GM23338 (cell line): ENCODE results near the gene MAP7D3. TPM values are rescaled to one million over a fixed set of nuclear protein-coding genes. Genes with fewer than 3 reads are reported as not detected.

Experiments
- ATAC-seq: fragments of 200-7000 bp; cut with Tn5 transposase; 3 replicates; pipeline ENCODE4 v1.9.1; 2020
- DNase-seq: peaks from one replicate; pipeline ENCODE4 v3.0.0-alpha.2; 2015; ENCODE audit warnings: low spot score
- H2AFZ ChIP-seq: fragments of 200-600 bp; sonication (generic); 2 replicates; pipeline ENCODE4 v1.8.0; 2016; ENCODE audit warnings: antibody characterized with exemption, mild to moderate bottlenecking, moderate library complexity
- H3F3A ChIP-seq: fragments of 200-600 bp; sonication (generic); replicated peaks from 2 replicates; pipeline ENCODE4 v1.8.0; 2017; ENCODE audit warnings: antibody characterized with exemption, mixed run types, low read depth
- H3K27ac ChIP-seq: fragments of 200-600 bp; sonication (generic); 2 replicates; pipeline ENCODE4 v1.6.1; 2016; ENCODE audit warnings: low read depth
- H3K27me3 ChIP-seq: fragments of 200-600 bp; sonication (generic); 2 replicates; pipeline ENCODE4 v1.8.0; 2016; ENCODE audit warnings: mild to moderate bottlenecking, mixed run types, moderate library complexity; ENCODE audit not compliant: insufficient read depth
- H3K36me3 ChIP-seq: fragments of 200-600 bp; sonication (generic); 2 replicates; pipeline ENCODE4 v1.8.0; 2016; ENCODE audit warnings: mild to moderate bottlenecking; ENCODE audit not compliant: insufficient read depth
- H3K4me1 ChIP-seq: fragments of 200-600 bp; sonication (generic); 2 replicates; pipeline ENCODE4 v1.8.0; 2016; ENCODE audit warnings: mild to moderate bottlenecking, moderate library complexity; ENCODE audit not compliant: insufficient read depth
- H3K4me2 ChIP-seq: fragments of 200-600 bp; sonication (generic); 2 replicates; pipeline ENCODE4 v1.7.1; 2017; ENCODE audit warnings: mixed run types
- H3K4me3 ChIP-seq: fragments of 200-600 bp; sonication (generic); 2 replicates; pipeline ENCODE4 v1.6.1; 2016; ENCODE audit warnings: mixed run types
- H3K79me2 ChIP-seq: fragments of 200-600 bp; sonication (generic); replicated peaks from 2 replicates; pipeline ENCODE4 v1.8.0; 2017; ENCODE audit warnings: mild to moderate bottlenecking; ENCODE audit not compliant: insufficient read depth
- H3K9me2 ChIP-seq: fragments of 200-600 bp; sonication (generic); 2 replicates; pipeline ENCODE4 v1.8.0; 2017; ENCODE audit not compliant: insufficient read depth
- H4K20me1 ChIP-seq: fragments of 200-600 bp; sonication (generic); replicated peaks from 2 replicates; pipeline ENCODE4 v1.8.0; 2017; ENCODE audit warnings: mild to moderate bottlenecking; ENCODE audit not compliant: insufficient read depth
- H3K27ac Mint-ChIP-seq: 2 replicates; pipeline ENCODE4 v1.8.0; 2020; ENCODE audit warnings: inconsistent platforms, mild to moderate bottlenecking, moderate library complexity, mixed read lengths
- H3K27me3 Mint-ChIP-seq: 3 replicates; pipeline ENCODE4 v1.8.0; 2022; ENCODE audit warnings: low read depth, mild to moderate bottlenecking, moderate library complexity, mixed read lengths, inconsistent platforms; ENCODE audit not compliant: insufficient read depth, poor library complexity
- H3K36me3 Mint-ChIP-seq: 3 replicates; pipeline ENCODE4 v1.8.0; 2021; ENCODE audit warnings: low read depth, mild to moderate bottlenecking, inconsistent platforms, moderate library complexity, mixed read lengths
- H3K4me1 Mint-ChIP-seq: 3 replicates; pipeline ENCODE4 v1.8.0; 2020; ENCODE audit warnings: mild to moderate bottlenecking, inconsistent platforms, mixed read lengths
- H3K4me3 Mint-ChIP-seq: 3 replicates; pipeline ENCODE4 v1.8.0; 2021; ENCODE audit warnings: moderate library complexity, mild to moderate bottlenecking, inconsistent platforms, mixed read lengths
- H3K9me3 Mint-ChIP-seq: 3 replicates; pipeline ENCODE4 v1.8.0; 2020; ENCODE audit warnings: moderate library complexity, mild to moderate bottlenecking, inconsistent platforms, mixed read lengths
- CREB1 ChIP-seq: fragments of 250-450 bp; sonication (Bioruptor Pico); IDR thresholded peaks from 2 replicates; pipeline ENCODE4 v1.5.0; 2020; ENCODE audit warnings: low read depth, mild to moderate bottlenecking, moderate library complexity
- EZH2 ChIP-seq: fragments of 200-600 bp; sonication (generic); IDR thresholded peaks from one replicate; pipeline ENCODE4 v1.8.0; 2017; ENCODE audit warnings: antibody characterized with exemption, mild to moderate bottlenecking, low read depth; ENCODE audit not compliant: unreplicated experiment
- EZH2phosphoT487 ChIP-seq: fragments of 200-600 bp; sonication (generic); IDR thresholded peaks from one replicate; pipeline ENCODE4 v1.8.1; 2018; ENCODE audit warnings: antibody characterized with exemption; ENCODE audit not compliant: unreplicated experiment
- JUNB ChIP-seq: IDR thresholded peaks from one replicate; pipeline ENCODE4 v1.6.1; 2016; ENCODE audit warnings: antibody characterized with exemption; ENCODE audit not compliant: unreplicated experiment
- NANOG ChIP-seq: IDR thresholded peaks from 2 replicates; pipeline ENCODE4 v1.6.1; 2016; ENCODE audit warnings: antibody characterized with exemption, borderline replicate concordance
- POLR2AphosphoS5 ChIP-seq: IDR thresholded peaks from 2 replicates; pipeline ENCODE4 v1.6.1; 2016; ENCODE audit warnings: antibody characterized with exemption, low read depth
- ZNF114 ChIP-seq: fragments of 250-450 bp; sonication (Bioruptor Pico); IDR thresholded peaks from 2 replicates; pipeline ENCODE4 v1.5.0; 2020; ENCODE audit warnings: mild to moderate bottlenecking, moderate library complexity
- ZNF331 ChIP-seq: fragments of 250-450 bp; sonication (Bioruptor Pico); IDR thresholded peaks from 2 replicates; pipeline ENCODE4 v1.5.0; 2020; ENCODE audit warnings: low read depth, mild to moderate bottlenecking, moderate library complexity
- polyA plus RNA-seq: library from polyadenylated mRNA; unstranded; fragments of >200 nt; fragmentation: Nextera tagmentation; extraction: Ambion mirVana; gene quantifications from 2 replicates; pipeline ENCODE4 v1.2.1, GENCODE V29; 2016
- total RNA-seq: library from RNA; depleted of rRNA; stranded (reverse); fragments of >200 nt; shearing (Covaris generic); gene quantifications from 2 replicates; pipeline ENCODE4 v1.2.3, GENCODE V29; 2014
- TF ChIP-seq, protein P1 (sequence below): IDR thresholded peaks from 2 replicates; pipeline ENCODE4 v1.6.1; 2016; ENCODE audit warnings: antibody characterized with exemption
- TF ChIP-seq, protein P2 (sequence below), 2 experiments: fragments of 200-600 bp in 1 of 2; sonication (generic) in 1 of 2; conservative IDR thresholded peaks; 2 replicates each; pipeline versions ENCODE4 v1.5.1 to v1.6.1; 2016 to 2017; ENCODE audit warnings: antibody characterized with exemption in 2 of 2, low read depth in 2 of 2, mild to moderate bottlenecking in 2 of 2, moderate library complexity in 1 of 2
- TF ChIP-seq, protein P3 (sequence below): fragments of 250-450 bp; sonication (Bioruptor Pico); IDR thresholded peaks from 2 replicates; pipeline ENCODE4 v1.5.0; 2020; ENCODE audit warnings: mild to moderate bottlenecking, moderate library complexity
- TF ChIP-seq, protein P4 (sequence below): IDR thresholded peaks from one replicate; pipeline ENCODE4 v1.6.1; 2018; ENCODE audit warnings: antibody characterized with exemption; ENCODE audit not compliant: unreplicated experiment

MAP7D3 gene
- total and polyA plus RNA-seq, 2 experiments from 2014 or later = 14.5 to 33.4 TPM

DNA sequence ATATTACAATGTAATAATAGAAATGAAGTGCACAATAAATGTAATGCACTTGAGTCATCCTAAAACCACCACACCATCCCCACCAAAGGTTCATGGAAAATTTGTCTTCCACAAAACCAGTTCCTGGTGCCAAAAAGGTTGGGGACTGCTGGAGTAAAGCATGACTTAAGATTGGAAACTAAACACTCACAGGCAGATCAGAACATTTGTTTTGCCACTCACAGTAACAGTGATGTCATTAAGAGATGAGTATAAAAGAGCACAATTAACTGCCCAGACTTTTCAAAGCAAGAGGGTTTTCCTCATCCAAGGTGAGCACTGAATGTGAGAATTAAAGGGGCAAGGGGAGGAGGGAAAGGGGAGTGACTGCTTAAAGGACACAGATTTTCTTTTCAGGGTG lies 35.6 kb downstream of the MAP7D3 start:
- H3K4me1 Mint-ChIP-seq = no peaks in the 10 kb centered on the region; the same call in 2 of the 3 replicates
- ATAC-seq = no peak
- H3K27ac ChIP-seq = no peak overlapping the region

More for the DNA sequence above, 35.6 kb downstream of the MAP7D3 start:
- no peak overlapping the region for H3K27ac Mint-ChIP-seq
- peaks cover 13% of the 10 kb centered on the region; the same call in 2 of the 3 replicates for H3K36me3 Mint-ChIP-seq
- H3K4me3 Mint-ChIP-seq = no peak overlapping the region
- Histone ChIP-seq H3K79me2 (no peaks in the 10 kb centered on the region), H4K20me1 (no peaks in the 10 kb centered on the region), H3K9me2 (no peaks in the 10 kb centered on the region), H3K27me3 (no peaks in the 10 kb centered on the region), H3K4me3 (no peak overlapping the region), H2AFZ (no peak overlapping the region), H3K36me3 (no peaks in the 10 kb centered on the region), H3K4me1 (no peaks in the 10 kb centered on the region), H3F3A (no peaks in the 10 kb centered on the region), H3K4me2 (no peak overlapping the region)
- no peak for DNase-seq
- H3K9me3 Mint-ChIP-seq = no peaks in the 10 kb centered on the region
- TF ChIP-seq EZH2phosphoT487 (no peak), ZNF114 (CRISPR knock-in tag) (no peak), CREB1 (CRISPR knock-in tag) (no peak), POLR2AphosphoS5 (no peak), ZNF331 (CRISPR knock-in tag) (no peak), JUNB (no peak), NANOG (no peak), EZH2 (no peak)
- TF ChIP-seq, protein P1, sequence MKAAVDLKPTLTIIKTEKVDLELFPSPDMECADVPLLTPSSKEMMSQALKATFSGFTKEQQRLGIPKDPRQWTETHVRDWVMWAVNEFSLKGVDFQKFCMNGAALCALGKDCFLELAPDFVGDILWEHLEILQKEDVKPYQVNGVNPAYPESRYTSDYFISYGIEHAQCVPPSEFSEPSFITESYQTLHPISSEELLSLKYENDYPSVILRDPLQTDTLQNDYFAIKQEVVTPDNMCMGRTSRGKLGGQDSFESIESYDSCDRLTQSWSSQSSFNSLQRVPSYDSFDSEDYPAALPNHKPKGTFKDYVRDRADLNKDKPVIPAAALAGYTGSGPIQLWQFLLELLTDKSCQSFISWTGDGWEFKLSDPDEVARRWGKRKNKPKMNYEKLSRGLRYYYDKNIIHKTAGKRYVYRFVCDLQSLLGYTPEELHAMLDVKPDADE = no peak
- TF ChIP-seq, protein P2, sequence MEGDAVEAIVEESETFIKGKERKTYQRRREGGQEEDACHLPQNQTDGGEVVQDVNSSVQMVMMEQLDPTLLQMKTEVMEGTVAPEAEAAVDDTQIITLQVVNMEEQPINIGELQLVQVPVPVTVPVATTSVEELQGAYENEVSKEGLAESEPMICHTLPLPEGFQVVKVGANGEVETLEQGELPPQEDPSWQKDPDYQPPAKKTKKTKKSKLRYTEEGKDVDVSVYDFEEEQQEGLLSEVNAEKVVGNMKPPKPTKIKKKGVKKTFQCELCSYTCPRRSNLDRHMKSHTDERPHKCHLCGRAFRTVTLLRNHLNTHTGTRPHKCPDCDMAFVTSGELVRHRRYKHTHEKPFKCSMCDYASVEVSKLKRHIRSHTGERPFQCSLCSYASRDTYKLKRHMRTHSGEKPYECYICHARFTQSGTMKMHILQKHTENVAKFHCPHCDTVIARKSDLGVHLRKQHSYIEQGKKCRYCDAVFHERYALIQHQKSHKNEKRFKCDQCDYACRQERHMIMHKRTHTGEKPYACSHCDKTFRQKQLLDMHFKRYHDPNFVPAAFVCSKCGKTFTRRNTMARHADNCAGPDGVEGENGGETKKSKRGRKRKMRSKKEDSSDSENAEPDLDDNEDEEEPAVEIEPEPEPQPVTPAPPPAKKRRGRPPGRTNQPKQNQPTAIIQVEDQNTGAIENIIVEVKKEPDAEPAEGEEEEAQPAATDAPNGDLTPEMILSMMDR (conservative IDR thresholded peaks at IDR 0.05; ENCODE audit: low read depth in 2 of 2) = no peak
- TF ChIP-seq, protein P3, sequence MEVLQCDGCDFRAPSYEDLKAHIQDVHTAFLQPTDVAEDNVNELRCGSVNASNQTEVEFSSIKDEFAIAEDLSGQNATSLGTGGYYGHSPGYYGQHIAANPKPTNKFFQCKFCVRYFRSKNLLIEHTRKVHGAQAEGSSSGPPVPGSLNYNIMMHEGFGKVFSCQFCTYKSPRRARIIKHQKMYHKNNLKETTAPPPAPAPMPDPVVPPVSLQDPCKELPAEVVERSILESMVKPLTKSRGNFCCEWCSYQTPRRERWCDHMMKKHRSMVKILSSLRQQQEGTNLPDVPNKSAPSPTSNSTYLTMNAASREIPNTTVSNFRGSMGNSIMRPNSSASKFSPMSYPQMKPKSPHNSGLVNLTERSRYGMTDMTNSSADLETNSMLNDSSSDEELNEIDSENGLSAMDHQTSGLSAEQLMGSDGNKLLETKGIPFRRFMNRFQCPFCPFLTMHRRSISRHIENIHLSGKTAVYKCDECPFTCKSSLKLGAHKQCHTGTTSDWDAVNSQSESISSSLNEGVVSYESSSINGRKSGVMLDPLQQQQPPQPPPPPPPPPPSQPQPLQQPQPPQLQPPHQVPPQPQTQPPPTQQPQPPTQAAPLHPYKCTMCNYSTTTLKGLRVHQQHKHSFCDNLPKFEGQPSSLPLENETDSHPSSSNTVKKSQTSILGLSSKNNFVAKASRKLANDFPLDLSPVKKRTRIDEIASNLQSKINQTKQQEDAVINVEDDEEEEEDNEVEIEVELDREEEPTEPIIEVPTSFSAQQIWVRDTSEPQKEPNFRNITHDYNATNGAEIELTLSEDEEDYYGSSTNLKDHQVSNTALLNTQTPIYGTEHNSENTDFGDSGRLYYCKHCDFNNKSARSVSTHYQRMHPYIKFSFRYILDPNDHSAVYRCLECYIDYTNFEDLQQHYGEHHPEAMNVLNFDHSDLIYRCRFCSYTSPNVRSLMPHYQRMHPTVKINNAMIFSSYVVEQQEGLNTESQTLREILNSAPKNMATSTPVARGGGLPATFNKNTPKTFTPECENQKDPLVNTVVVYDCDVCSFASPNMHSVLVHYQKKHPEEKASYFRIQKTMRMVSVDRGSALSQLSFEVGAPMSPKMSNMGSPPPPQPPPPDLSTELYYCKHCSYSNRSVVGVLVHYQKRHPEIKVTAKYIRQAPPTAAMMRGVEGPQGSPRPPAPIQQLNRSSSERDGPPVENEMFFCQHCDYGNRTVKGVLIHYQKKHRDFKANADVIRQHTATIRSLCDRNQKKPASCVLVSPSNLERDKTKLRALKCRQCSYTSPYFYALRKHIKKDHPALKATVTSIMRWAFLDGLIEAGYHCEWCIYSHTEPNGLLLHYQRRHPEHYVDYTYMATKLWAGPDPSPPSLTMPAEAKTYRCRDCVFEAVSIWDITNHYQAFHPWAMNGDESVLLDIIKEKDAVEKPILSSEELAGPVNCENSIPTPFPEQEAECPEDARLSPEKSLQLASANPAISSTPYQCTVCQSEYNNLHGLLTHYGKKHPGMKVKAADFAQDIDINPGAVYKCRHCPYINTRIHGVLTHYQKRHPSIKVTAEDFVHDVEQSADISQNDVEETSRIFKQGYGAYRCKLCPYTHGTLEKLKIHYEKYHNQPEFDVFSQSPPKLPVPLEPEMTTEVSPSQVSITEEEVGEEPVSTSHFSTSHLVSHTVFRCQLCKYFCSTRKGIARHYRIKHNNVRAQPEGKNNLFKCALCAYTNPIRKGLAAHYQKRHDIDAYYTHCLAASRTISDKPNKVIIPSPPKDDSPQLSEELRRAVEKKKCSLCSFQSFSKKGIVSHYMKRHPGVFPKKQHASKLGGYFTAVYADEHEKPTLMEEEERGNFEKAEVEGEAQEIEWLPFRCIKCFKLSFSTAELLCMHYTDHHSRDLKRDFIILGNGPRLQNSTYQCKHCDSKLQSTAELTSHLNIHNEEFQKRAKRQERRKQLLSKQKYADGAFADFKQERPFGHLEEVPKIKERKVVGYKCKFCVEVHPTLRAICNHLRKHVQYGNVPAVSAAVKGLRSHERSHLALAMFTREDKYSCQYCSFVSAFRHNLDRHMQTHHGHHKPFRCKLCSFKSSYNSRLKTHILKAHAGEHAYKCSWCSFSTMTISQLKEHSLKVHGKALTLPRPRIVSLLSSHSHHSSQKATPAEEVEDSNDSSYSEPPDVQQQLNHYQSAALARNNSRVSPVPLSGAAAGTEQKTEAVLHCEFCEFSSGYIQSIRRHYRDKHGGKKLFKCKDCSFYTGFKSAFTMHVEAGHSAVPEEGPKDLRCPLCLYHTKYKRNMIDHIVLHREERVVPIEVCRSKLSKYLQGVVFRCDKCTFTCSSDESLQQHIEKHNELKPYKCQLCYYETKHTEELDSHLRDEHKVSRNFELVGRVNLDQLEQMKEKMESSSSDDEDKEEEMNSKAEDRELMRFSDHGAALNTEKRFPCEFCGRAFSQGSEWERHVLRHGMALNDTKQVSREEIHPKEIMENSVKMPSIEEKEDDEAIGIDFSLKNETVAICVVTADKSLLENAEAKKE (CRISPR knock-in tag) = no peak
- TF ChIP-seq, protein P4, sequence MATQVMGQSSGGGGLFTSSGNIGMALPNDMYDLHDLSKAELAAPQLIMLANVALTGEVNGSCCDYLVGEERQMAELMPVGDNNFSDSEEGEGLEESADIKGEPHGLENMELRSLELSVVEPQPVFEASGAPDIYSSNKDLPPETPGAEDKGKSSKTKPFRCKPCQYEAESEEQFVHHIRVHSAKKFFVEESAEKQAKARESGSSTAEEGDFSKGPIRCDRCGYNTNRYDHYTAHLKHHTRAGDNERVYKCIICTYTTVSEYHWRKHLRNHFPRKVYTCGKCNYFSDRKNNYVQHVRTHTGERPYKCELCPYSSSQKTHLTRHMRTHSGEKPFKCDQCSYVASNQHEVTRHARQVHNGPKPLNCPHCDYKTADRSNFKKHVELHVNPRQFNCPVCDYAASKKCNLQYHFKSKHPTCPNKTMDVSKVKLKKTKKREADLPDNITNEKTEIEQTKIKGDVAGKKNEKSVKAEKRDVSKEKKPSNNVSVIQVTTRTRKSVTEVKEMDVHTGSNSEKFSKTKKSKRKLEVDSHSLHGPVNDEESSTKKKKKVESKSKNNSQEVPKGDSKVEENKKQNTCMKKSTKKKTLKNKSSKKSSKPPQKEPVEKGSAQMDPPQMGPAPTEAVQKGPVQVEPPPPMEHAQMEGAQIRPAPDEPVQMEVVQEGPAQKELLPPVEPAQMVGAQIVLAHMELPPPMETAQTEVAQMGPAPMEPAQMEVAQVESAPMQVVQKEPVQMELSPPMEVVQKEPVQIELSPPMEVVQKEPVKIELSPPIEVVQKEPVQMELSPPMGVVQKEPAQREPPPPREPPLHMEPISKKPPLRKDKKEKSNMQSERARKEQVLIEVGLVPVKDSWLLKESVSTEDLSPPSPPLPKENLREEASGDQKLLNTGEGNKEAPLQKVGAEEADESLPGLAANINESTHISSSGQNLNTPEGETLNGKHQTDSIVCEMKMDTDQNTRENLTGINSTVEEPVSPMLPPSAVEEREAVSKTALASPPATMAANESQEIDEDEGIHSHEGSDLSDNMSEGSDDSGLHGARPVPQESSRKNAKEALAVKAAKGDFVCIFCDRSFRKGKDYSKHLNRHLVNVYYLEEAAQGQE = no peak
- no peaks in the 10 kb centered on the region for H3K27me3 Mint-ChIP-seq
